Dermis blood vessel endothelial cell (primary cell): ENCODE data around the gene AGAP3. TPM values are rescaled to one million over a fixed set of nuclear protein-coding genes. Genes with fewer than 3 reads are reported as not detected.

ENCODE experiments used
- DNase-seq: peaks from one replicate; pipeline ENCODE4 v3.0.0; 2010
- total RNA-seq: library from RNA; depleted of rRNA; stranded (reverse); fragments of >200 nt; gene quantifications from 2 replicates; pipeline ENCODE4 v1.2.3, GENCODE V29; 2014

Gene AGAP3
- total RNA-seq, 1 donor from 2014 or later: 142 TPM

DNA sequence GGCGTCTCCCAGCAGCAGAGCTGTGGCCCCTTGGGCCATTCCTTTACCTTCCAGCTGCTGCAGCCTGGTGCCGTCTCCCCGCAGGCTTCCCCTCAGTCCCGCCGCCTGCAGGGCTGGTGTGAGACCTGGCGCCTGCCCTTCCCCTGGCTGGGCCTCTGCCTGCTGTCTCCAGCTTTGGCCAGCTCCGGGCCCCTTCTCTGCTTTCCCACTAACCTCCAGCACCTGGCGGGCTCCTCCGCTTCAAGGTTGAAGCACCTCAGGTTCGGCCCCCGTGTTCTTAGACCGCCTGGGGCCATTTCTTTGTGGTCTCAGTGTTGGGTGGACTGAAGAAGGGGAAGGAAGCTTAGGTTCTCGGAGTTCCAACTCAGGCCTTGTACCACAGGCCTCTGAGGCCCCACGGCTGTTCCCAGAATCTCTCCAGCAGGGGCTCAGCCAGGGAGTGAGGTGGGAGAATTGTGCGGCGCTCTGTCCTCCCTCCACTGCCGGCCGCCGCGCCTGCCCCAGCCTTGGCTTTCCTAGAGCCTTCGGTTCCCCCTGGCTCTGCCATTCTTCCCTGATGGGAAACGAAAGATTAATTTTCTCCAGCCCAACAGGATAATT, 50.9 kb downstream of the AGAP3 start:
- DNase-seq: no peak

- no peak for DNase-seq
Measured at GRCh38 chr7:151137791-151138152, 51.5 kb downstream of the AGAP3 start.

GRCh38 chr7:151138153-151138851, 52.0 kb downstream of the AGAP3 start:
- no peak for DNase-seq

DNA sequence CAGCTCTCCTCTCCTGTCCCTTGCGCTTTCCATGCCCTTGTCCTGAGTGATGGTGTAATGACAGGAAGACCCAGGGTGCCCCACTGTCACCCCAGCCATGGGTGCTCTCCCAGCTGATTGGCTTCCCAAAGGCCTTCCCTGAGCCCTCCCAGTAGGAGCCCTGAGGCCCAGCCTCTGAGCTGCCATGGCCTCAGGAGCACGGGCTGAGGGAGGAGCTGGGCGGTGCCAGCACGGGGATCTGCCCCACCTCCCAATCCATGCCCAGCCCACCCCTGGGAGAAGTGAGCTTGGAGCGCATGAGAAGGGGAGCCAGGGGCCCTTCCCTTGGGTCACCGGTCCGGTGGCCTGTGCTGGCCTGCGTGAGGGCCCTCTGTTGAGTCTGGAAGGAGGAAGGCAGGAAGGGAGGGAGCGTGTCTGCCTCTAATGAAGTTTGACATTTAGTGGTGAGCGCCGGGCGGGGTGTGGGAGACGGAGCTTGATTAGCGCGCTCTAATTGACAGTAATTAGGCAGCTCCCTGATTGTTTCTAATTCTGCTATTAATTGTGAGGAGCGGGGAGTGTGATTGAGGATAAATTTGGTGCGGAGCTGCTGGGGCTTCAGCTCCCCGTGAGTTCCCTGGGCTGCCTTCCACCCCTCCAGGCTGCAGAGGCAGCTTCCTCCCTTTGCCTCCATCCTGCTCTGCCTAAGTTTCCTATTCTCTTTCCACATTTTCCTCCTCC, 53.0 kb downstream of the AGAP3 start:
- DNase-seq: no peak

DNA sequence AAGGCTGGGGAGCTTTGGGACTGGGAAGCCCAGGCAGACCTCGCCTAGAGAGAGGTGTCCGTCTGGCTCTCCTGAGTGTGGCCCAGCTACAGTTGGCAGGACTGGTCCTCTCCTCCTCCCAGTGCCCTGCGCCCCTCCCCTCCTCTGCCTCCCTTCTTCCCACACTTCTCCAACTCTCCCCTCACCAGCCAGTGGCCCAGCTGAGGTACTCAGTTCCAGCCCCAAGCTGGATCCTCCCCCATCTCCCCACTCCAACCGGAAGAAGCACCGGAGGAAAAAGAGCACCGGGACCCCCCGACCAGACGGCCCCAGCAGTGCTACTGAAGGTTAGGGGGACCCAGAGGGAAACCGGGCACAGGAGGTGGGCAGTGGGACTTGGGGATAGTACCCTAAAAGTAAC, 53.5 kb downstream of the AGAP3 start:
- DNase-seq: no peak

DNA sequence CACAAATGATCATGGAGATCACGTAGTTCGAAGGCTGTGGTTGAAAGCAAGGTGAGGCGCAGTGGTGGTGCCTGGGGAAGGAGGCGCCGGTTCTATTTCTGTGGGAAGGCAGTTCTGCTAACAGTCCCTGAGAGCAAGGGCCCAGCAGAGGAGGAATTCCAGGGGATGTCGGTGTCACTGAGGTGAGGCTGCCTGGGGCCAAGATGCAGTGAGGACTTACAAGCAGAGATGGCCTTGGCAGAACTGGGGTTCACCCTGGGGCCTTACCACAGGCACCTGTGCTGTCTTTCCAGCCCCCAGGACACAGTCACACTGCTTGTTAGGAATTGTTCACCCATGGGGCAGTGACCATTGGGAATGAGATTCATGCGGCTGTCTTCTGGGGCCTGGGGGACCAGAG, 54.6 kb downstream of the AGAP3 start:
- no peak for DNase-seq

DNA sequence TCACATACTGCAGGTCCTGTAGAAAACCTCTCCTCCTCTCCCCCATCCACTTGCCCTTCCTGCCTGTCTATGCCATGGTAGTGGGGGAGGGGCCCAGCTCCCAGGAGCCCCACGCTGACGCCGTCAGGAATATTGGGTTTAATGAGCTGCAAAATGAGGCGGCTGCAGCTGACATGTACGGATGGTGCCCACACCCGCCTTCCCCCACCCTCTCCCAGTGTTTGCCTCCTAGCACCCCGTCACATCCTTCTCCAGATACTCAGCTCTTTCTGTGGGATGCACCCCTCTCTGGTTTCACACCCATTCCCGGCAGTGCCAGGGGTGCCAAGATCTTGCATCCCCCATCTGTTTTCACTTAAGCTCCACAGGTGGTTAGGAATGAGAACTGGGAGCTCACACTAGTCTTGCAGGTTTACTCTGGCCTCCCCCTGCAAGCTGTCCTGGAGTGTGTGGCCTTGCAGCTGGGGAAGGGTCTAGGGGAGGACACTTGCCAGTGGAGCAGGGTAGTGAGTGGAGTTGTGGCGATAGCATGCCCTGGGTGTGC, 55.1 kb downstream of the AGAP3 start:
- no peak for DNase-seq

DNA sequence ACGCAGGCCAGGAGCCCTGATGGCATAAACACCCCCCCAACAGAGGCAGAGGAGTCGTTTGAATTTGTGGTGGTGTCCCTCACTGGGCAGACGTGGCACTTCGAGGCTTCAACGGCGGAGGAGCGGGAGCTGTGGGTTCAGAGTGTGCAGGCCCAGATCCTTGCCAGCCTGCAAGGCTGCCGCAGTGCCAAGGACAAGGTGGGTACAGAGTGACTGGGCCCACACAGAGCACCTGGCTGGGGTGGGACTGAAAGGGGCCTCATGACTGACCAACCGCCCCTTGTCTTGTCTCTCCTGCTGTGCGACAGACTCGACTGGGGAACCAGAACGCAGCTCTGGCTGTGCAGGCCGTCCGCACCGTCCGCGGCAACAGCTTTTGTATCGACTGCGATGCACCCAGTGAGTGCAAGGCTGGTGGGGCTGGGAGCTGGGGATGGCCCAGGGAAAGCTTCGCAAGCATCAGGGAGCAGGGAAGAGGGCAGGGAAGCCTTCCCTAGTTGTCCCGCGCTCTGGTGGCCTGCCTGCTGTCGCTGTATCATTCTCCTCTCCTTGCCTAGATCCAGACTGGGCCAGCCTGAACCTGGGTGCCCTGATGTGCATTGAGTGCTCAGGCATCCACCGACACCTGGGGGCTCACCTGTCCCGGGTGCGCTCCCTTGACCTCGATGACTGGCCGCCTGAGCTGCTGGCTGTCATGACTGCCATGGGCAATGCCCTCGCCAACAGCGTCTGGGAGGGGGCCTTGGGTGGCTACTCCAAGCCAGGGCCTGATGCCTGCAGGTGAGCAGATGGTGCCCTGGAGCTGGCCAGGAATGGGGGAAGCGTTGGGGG, 55.8 kb downstream of the AGAP3 start:
- DNase-seq: no peak

DNA sequence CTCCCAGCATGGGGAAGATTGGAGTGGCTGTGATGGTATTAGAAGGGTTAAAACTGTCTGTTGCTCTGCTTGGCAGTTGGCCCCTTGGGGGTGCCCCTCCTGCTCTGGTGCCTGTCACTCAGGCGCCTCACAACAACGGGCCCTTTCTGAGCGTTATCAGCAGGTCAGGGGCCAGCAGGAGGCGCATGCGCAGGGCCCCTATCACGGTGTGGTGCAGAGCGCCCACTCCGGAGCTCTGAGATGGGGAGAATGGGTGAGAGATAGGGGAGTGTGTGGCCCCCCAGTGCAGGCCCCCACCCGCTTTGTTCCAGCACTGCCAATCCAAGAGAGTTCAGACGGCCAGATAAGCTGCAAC, 56.4 kb downstream of the AGAP3 start:
- no peak for DNase-seq

DNA sequence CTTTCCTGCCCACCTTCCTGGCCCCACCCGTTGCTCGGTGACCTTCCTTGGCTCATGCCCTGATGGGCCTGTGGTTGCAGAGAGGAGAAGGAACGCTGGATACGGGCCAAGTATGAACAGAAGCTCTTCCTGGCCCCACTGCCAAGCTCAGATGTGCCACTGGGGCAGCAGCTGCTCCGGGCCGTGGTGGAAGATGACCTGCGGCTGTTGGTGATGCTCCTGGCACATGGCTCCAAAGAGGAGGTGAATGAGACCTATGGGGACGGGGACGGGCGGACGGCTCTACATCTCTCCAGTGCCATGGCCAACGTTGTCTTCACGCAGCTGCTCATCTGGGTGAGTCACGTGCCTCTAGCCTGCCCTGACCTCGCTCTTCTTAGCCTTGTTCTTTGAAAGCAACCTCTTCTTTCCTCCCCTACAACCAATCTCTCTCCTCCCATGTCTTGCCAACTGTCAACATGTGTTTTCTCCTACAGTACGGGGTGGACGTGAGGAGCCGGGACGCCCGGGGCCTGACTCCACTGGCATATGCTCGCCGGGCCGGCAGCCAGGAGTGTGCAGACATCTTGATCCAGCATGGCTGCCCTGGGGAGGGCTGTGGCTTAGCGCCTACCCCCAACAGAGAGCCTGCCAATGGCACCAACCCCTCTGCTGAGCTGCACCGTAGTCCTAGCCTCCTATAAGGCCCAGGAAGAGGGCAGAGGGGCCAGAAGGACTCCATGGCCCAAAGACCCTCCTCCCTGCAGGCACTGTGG, 57.2 kb downstream of the AGAP3 start:
- peak; percentile 25 for DNase-seq

GRCh38 chr7:151144387-151144786, 58.1 kb downstream of the AGAP3 start:
- no peak for DNase-seq

GRCh38 chr7:151146761-151147160, 60.5 kb downstream of the AGAP3 start:
- DNase-seq: no peak

- DNase-seq: no peak
Measured at GRCh38 chr7:151148319-151149259, 62.3 kb downstream of the AGAP3 start.

DNA sequence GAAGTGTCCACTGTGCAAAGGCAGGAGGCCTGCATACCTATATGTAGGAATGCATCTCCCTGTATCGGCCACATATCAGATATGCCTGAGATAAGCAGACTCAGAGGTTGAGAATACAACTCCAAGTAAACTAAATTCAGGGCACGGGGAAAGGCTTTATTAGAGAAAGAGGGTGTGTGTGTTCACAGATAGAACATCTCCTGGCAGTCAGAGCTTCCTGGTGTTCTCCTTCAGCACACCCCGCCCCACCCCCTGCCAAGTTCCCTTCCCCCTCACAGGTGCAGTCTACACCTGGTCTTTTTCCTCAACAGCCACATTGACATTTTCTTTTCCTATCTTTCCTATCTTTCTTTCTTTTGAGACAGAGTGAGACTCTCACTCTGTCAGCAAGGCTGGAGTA, 64.1 kb downstream of the AGAP3 start:
- no peak for DNase-seq

GRCh38 chr7:151152643-151153513, 66.6 kb downstream of the AGAP3 start:
- DNase-seq: no peak

DNA sequence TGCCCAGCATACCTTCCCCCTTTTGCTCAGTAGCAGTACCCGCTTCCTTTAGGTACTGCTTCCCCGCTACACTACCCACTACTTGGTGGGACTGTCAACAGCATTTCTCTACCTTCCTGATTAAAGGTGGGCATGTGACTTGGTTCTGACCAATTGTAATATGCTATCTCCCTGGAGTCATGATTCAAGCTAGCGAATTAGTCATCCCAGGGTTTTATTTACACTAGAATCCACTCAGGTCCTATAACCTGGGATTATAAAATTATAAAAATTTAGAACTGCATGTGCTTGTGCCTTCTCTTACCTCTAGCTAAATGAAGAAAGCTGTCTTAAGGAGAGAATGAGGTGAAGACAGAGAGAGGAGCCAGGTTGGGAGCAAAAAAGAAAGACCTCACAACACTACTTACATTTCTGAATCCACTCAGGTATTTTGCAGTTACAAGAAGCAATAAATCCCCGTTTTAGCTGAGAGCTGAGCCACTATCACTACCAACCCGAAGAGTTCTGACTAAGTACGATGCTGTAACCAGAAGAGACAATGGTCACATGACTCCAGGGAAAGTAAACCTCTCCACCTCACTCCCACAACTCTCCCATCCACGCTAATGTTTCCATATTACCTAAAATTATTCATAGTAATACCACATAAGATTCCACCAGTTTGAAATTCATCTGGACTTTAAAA, 71.5 kb downstream of the AGAP3 start:
- DNase-seq: peak; percentile 33

- no peak for DNase-seq
Measured at GRCh38 chr7:151161757-151162156, 75.5 kb downstream of the AGAP3 start.

DNA sequence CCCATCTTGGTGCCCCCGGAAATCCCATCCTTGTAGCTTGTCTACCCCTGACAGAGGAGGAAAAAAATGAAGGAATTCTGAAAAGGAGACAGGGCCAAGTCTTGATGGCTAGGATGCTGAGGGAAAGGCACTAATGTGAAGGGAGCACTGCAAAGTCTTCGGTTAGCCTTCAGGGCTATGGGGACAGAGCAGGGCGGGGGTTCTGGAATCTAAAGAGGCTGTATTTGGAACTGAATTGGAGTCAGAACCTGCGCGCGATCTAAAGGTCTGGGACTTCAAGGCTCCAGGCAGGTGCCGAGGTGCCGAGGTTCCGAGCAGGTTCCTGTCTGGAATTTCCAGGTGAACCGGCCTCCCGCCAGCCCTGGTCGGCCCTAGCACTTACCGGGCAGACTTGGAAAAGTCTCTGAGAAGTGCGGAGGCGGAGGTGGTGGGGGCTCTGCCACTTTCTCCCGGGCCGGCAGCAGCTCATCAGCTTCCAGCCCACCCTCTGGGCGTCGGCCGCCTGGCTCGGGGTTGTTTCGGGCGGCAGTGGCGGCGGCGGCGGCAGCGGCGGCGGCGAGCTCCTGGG, 80.4 kb downstream of the AGAP3 start:
- DNase-seq: no peak
